Putamen (tissue), 1 donor: ENCODE results near the gene TBX1.

Experiments
- DNase-seq: peaks from one replicate; pipeline ENCODE4 v3.0.0-alpha.2; 2016; ENCODE audit warnings: low spot score

Gene TBX1

DNA sequence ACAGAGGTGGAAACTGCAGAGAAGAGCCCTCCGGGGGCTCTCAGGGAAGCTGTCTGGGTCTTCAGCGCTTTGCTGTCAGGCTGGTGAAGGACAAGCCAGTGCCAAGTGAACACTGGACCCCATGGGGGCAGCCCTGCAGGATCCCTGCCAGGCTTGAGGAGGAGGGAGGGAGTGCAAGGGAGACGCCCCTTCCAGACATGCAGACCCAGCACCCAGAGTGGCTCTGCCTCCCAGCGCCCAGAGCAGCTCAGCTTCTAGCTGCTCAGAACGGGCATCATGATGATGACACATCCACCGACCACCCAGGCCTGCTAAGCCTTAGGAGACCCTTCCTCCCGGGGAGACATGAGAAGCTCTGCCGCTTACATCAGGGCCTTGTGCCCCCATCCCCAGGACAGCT, 39.7 kb downstream of the TBX1 start:
- DNase-seq = no peak

DNA sequence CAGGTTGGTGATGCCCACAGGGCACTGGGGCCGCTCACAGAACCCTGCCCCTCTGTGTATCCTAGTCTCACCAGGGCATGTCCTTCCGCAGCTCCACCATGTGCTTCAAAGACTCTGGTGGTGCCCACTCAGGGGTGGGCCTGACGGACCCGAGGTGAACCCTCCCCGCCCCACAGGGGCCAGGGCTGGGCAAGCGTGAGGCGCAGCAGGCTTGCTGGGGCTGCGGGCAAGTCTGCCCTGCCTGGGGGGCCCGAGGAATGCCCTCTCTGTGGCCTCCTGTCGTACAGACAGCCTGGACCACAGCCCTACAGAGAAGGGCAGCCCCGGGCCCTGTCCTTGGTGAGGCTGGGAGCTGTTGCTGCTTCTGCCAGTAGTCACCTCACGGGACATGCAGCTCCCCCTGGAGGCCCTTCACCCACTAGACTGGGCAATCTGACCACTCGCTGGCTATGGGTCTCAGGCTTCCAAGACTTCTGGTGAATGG, 40.2 kb downstream of the TBX1 start:
- DNase-seq = no peak

DNA sequence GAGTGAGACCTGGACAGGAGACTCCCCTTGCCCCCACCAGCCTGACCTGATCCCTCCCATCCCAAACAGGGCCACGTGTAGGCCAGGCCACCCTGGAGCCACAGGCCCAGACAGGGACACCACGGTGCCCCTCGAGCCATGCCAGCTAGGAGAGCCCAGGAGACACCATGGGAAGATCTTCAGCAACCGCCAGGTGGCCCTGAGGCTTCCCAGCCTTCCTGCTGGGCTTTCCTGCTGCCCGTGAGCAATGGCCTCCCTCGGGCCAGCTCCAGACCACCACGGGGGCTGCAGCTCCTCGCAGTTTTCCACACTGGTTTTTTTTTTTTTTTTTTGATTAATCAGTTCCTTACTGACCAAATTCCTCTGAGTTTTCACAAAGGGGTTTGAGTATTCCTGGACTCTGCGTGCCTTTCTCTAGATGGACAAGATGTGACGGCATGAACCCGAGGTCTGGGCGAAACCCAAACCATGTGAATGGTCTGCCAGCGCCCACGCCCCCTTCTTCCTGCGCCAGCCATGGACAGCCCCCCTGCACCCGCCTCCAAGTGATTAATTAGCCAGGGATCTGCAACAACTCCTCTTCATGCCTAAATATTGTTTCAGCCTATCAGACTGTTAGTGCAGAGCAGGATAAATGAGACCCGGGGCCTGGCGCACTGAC, 40.9 kb downstream of the TBX1 start:
- no peak for DNase-seq

DNA sequence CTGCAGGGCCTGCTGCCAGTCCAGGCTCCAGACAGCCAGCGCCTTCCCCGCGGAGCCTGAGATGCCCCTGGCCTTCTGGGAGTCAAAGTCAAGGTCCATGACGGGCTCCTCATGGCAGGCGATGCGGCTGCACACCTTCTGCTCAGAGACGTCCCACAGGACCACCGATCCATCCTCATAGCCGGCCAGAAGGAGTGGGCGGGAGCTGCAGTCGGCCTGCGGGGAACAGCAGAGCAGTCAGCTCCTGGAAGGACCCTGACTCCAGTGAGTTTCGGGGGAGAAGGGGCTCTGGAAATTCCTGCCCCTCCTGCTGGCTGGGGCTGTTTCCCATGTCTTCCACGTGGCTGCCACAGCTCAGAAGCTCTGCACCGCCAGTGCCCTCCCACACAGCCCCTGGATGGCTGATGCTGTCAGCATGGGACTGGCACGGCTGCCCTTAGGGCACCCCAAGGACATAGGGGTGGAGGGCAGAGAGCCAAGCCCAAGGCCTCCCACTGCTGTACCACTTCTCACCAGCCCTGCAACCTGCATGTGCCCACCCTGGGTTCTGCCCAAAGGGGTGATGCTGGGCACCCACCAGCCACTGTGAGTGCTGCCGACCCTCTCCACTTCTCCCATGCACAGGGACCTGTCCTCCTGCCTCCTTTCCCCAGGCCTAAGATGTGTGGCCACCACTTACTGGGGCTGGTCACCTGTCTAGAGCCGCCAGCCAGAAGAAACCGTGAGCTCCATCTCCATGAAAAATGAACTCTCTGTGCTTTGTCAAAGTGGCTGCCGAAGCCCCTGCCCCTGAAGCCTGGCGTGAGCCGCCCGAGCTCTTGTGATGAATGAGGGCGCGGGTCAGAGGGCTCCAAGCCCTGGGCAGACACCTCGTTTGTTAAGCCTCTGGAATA, 41.7 kb downstream of the TBX1 start:
- no peak for DNase-seq

DNA sequence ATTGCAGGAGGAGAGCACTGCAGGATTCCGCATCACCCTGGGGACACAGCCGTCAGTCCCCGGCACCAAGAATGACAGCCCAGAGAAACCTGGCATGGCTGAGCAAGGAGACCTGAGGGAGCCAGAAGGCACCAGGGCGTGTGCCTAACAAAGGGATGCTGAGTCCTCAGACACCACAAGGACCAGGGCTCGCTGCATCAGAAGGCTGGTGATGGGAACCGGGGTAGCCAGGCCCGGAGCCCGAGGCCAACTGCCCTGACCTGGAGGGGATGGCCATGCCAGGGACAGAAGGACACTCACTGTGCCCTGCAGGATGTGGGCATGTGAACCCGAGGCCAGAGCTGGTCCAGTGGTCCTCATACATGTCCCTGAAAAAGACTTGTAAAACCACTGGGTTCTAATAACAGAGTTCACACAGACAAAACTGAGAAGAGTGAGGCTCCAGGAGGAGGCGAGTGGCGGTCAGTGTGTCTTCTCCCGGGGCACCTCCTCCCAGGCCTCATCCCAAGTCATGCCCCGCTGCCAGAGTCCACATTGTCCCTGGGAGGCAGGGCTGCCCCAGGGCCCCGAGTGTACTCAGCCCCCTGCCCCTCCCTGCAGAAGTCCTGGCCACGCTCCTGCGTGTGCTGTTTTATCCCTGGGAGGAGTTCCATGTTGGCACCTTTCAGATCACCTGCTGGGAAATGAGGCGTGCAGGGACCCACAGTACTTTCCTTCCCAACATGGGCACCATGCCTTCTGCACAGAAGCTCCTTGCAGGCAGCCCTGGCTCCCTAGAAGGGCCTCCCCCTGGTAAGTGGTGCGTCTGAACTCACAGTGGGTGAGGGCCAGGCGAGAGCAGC, 42.5 kb downstream of the TBX1 start:
- DNase-seq = no peak

DNA sequence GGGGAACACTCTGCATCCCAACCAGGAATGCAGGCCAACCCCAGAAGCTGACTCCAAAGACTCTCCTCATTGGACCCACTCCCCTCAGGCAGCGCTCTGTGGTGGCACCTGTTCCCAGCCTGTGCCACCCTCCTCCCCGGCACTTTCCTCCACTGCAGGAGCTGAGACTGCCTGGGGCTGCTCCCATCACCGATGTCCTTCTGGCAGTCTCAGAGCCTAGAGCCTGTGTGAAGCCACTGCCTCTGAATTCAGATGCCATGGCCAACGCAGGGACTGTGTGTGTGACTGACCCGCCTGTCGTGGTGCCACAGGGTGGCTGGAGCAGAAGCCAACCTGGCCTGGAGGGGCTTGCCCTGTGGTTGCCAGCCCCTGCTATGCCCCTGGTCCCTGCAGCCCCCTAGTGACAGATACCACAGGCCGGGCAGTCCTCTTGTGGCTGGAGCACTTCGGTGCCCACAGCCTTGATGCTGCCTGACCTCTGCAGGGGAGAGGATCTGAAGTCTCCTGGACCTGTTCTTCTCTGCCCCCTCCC, 43.2 kb downstream of the TBX1 start:
- DNase-seq = no peak

DNA sequence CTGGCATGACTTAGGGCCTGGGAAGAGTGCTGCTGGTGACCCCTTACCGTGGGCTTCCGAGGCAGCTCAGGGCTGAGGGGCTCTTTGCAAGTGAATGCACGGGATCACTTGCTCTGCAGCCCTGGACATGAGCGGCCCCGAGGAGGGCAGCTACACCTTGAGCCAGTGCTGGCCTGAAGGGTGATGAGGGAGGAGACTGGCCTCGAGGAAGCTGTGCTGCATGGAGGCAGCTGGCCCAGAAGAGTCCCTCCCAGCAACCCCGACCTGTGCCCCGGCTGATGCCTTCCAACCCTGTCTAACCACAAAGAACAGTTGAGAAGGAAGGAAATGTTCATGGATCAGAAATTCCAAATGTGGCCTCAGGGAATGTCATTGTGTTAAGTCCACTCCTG, 45.2 kb downstream of the TBX1 start:
- DNase-seq = no peak

DNA sequence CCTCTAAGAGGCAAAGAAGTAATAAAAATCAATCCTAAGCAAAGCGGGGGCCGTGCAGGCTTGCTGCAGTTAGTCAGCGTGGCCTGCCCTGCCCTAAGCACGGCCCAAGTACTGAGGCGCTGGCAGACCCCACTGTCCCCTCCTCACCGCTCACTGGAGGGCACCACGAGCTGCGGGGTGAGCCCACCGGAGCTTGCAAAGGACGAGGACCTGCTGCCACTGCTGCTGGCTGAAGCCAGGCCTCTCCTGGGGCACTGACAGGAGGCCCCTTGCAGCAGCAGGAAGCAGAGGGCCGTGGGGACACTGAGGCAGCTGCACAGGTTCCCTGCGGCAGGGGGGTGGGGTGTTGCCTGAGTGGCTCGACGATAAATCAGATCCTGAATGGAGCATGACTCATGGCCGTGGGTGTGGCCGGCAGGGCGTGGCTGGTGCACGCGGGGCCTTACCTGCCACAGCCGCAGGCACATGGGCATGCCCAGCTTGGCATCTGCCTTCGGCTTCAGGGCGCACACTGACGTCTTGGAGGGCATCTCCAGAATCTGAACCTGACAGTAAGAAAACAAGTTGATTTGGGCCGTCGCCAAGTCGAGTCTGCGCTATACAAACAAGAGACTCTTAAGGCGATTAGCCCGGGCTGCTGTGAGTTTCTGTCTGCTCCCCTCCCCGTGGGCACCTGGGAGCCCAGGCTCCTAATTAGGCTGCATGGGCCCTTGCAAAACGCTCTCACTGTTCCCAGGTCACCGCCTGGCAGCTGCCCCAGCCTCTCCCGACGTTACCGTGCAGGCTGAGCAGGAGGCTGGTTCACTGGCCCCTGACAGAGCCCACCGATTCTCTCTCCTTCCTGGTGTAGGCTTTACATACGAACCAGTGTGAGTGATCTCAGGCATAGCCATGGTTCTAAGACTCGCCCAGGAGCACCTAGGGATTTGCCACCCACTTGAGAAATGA, 45.9 kb downstream of the TBX1 start:
- no peak for DNase-seq

DNA sequence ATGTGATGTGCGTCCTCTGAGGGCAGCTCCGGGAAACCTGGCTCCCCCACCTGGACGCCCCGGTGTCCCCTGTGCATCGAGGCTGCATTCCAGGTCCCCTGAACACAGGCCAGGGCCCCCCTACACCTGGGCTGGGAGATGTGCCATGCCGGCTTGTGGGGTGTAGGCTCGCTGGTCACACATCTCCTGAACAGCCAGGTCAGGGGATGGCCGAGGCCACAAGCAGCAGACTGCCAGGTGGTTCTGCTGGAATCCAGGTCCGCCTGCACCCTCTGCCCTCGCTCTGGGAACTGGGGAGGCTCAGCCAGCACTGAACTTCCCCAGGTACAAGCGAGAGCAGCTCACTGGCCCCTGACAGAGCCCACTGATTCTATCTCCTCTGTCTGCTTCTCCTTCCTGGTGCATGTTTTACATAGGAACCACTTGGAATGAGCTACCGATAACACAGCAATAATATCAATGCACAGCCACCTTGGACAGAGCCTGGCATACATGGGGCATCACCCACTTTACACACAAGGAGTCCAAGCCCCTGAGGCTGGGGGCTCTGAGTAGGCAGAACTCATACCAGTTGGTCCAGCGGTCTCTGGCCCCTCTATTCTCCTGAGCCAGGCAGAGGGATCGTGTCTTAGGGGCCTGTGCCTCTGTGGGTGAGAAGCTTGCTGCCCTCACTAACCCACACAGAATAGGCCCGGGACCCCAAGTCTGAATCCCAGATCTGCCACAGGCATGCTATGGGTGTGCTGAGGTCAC, 46.8 kb downstream of the TBX1 start:
- DNase-seq = no peak

DNA sequence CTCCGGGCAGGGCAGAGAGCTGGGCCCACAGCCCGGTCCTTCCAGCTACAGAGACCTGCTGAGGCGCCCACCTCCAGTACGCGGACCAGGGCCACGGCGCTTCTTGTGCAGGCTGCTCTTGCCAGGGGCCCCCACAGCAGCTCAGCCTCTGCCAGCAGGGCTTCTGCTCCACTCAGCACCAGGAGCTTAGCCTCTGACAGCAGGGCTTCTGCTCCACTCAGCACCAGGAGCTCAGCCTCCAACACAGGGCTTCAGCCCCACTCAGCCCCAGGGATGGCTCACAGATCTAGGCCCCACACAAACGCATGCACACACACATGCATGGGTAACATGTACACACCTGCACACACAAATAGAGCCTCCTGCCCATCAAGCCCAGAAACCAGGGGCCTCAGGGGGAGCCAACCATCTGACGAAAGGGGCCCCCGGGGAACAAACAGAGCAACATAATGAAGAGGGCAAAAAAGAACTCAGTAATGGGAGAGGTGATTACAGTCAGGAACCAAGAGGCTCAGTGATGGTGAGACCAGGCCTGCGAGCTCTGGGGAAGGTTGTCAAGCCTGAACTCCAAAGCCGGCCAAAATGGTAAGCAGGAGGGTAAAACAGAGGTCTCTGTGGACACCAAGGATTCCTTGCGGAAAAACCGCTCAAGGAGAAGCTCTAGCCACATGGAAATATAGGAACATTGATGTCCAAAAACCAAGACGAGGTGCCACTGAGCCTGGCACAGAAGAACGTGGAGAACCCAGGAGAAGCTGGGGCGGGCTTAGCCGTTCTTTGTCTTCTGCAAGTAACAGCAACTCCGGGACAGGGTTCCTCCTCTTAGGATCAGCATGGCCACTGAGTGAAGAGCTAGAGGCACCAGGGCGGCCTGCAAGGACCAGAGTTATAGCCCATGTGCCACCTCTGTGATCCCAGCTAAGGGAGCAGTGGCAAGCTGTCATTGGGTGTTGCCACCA, 47.6 kb downstream of the TBX1 start:
- no peak for DNase-seq

DNA sequence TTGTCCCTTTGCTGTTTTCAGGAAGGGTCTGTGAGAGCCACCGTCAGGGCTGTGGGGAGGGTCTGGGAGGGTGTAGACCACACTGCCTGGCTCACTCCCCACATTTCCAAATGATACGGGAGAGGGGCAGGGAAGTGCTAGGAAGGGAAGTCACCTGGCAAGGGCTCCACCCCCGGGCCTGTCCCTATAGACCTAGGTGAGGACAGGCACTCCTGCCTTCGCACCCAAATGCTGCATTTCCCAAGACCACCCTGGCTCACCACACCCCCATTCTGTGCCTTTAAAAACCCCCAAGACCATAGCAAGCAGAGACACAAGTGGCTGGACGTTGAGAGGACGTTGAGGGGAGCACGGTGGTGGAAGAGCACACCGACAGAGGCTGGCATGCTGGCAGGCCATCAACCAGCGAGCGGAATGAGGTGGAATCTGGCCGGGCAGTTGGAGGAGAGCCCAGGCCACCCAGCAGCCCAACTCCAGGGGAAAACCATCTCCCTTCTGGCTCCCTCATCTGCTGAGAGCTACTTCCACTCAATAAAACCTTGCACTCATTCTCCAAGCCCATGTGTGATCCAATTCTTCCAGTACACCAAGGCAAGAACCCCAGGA, 48.4 kb downstream of the TBX1 start:
- DNase-seq = no peak

DNA sequence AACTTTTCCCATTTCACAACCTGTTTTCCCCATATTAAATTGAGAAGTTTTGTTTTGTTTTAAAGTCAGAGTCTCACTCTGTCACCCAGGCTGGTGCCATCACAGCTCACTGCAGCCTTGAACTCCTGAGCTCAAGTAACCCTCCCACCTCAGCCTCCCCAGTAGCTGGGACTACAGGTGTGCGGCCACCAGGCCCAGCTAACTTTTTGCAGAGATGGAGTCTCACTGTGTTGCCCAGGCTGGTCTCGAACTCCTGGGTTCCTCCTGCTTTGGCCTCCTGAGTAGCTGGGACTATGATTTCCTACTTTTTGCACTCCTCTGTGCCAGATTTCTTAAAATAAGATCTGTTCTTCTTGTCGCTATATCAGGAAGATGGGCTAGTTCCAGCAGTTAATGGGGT, 49.2 kb downstream of the TBX1 start:
- DNase-seq = no peak

DNA sequence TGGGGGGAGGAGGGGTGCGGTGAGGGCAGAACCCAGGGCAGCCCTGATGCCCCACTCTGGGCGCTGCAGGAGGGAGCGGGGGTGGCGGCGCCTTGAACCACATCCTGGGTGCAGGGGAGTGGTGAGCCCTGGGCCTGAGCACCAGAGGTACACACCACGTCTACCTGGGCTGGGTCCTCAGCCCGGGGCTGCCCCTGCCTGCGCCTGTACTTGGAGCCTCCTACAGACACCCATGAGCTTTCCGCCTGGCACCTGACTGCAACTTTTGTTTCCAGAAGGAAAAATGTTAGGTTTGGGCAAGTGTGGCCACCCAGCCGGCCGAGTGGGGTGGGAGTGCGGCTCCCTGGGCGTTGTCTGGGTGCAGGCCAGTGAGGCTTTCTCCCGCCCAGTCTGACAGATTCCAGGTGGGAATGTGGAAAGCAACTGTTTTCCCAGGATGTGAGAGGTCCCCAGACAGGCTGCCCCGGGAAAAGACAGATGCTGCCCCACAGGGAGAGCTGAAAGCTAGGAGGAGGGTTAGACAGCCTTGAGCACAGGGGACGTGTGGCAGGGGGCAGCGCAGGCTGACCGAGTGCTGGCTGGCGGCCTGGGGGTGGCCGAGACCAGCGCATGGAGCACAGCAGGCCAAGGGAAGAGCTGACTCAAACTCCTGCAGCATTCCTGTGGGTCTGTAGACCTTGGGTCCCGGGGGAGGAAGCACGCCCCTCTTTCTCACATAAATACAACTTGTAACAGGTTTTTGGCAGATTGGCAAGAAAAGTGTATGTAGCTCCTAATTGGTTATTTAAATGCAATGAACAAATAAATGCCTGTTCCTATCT, 50.0 kb downstream of the TBX1 start:
- DNase-seq = no peak

DNA sequence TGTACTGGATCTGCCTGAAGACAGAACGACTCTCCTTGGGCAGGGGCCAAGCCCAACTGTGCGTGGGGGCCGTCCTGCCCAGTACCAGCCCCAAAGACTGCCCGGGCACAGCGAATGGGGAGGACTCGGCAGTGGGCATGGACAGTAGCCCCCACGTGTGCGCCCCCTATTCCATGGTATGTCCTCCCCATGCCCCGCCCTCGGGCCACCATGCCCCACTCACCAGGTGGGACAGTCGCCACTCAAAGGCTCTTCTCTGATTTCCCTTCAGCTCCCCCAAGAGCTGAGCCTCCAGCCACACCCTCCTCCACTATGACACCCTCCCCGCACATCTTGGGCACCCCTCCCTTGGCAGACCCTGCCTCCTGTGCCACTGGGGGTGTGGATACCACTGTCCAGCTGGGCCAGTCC, 50.6 kb downstream of the TBX1 start:
- DNase-seq = no peak

DNA sequence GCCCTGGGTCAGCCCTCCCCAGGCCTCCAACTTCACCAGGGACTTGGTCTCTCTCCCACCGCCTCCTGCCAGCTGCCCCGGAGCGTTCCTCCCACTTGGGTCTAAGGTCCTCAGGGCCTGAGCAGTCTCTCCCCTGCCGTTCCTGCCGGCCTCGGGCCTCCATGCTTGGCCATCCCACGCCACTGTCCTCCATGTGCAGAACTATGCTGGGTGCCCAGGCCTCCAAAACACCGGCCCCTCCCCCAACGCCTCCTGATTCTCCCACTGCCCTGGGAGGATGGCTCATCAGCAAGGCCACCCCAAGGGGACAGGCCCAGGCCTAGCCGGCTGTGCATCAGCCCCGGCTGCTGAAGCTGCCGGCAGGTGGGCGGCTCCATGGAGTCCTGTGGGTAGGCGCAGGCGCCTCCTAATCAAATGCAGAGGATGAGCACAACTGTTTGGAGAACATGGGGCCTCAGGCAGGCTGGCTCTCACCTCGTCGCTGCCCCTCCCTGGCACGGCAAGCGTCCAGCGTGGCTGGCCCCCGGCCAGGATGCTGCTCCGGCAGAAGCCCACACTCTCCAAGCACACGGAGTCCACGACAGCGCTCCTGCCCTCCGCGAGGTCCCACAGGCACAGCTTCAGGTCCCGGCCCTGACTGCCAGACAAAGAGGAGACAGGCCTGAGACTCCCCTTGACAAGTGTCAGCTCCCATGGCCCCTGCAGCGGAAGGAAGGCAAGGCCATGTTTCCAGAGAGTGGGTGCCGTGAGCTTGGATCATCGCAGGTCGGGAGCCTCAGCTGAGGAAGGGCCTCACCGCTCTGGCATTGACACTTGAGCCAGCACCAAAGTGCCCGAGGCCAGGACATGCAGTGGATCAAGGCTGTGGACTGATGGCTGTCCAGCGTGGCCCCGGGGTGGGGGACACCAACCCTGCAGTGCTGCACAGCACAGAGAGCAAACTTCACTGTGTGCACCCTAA, 51.5 kb downstream of the TBX1 start:
- no peak for DNase-seq

DNA sequence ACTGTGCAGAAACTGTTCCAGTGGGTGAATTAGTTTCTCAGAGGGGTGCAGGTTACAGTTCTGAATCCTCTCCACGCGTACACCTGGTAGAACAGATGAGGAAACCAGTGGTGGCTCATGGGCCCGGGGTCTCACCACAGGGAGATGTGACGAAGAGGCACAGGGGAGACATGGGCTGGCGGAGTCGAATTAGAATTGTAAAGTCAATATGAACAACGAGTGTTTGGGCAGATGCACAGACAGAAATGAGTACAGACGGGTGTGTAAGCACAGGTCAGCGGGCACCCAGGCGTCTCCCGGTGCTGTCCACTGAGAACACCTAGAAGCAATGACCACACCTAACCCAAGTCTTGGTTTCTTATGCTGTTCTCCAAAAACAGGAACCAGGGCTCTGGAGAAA, 52.3 kb downstream of the TBX1 start:
- no peak for DNase-seq

DNA sequence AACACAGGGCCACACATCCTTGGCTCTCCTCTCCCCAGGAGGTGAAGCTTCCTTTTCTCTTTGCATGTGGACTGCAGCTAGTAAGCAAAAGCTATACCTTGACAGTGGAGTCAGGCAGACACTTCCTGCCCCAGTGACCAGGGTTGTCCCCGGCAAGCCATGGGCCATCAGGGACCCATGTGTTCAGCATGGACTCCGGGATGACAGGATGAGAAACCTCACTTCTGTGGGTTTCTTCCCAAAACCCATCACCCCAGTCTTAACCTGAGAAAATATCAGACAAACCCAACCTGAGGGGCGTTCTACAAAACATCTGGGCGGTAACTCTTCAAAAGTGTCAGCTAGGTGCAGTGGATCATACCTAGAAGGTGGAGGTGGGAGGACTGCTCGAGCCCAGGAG, 53.9 kb downstream of the TBX1 start:
- DNase-seq = no peak
